Retinal pigment epithelial cell (primary cell): ENCODE data around the gene CYP24A1.

Experiments
- DNase-seq: peaks from one replicate; pipeline ENCODE4 v3.0.0-alpha.2; 2010; ENCODE audit warnings: low read depth
- H3K4me3 ChIP-seq: 2 replicates; pipeline ENCODE4 v1.5.1; 2011; ENCODE audit warnings: mild to moderate bottlenecking, low read length, control low read depth, moderate library complexity
- CTCF ChIP-seq: conservative IDR thresholded peaks from 2 replicates; pipeline ENCODE4 v1.5.1; 2011; ENCODE audit warnings: low read depth, low read length, control low read depth, inconsistent platforms

CYP24A1 gene

GRCh38 chr20:54104781-54105180 lies 69.0 kb downstream of the CYP24A1 start:
- no peak for DNase-seq
- no peak for TF ChIP-seq CTCF
- H3K4me3 ChIP-seq = no peak overlapping the region

DNA sequence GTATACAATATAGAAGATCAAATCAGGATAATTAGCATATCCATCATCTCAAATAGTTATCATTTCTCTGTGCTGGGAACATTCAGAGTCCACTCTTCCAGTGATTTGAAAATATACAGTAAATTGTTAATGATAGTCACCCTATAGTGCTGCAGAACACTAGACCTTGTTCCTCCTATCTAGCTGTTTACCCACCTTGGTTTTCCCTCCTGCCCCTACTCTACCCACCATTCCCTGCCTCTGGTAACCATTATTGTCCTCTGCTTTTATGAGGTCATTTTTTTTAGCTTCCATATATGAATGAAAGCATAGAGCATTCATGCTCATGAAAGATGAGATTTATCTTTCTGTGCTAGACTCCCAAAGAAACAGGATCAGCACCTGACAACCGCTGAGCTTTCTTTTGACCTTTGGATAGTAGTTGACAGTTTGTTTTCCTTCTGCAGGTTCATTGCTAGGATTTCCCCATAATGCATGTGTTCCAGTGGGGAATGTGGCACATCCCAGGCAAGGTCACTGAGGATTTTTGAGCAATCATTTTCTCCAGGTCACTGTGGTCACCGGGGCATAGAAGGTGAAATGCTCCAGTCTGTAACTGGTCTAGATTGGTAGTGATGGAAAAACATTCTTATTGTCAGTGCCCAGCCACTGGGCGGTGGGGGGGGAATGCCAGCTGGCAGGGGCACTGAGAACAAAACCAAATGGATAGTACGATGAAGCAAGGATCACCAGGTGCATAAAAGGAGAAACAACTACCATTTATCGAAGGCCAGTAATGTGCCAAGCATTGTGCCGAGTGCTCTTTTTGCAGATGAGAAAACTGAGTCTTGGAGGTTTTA lies 69.8 kb downstream of the CYP24A1 start:
- H3K4me3 ChIP-seq = no peak overlapping the region
- DNase-seq = no peak
- TF ChIP-seq CTCF = no peak
